Lower lobe of right lung (tissue), 2 donors: Measurements from ENCODE around the gene ANKH. TPM values are rescaled to one million over a fixed set of nuclear protein-coding genes. Genes with fewer than 3 reads are reported as not detected.
"Not testable (repeated sequence)": the region's sequence is repeated elsewhere in the genome, so short reads cannot be mapped to it uniquely, and the experiment has no call there.

Source experiments
- ATAC-seq, 2 donors: fragments of 200-7000 bp; cut with Tn5 transposase; one replicate each; pipeline ENCODE4 v1.9.1; 2020 to 2022; ENCODE audit warnings: mild to moderate bottlenecking in 2 of 2, moderate library complexity in 2 of 2
- DNase-seq: peaks from one replicate; pipeline ENCODE4 v3.0.0-alpha.2; 2020
- H3K27ac ChIP-seq: fragments of 200-600 bp; one replicate; pipeline ENCODE4 v1.8.0; 2022
- H3K27me3 ChIP-seq: fragments of 200-600 bp; one replicate; pipeline ENCODE4 v1.8.0; 2022; ENCODE audit warnings: low read depth
- H3K36me3 ChIP-seq: fragments of 200-600 bp; one replicate; pipeline ENCODE4 v1.8.0; 2022; ENCODE audit warnings: mild to moderate bottlenecking
- H3K4me1 ChIP-seq: fragments of 200-600 bp; one replicate; pipeline ENCODE4 v1.8.0; 2022
- H3K4me3 ChIP-seq: fragments of 200-600 bp; one replicate; pipeline ENCODE4 v1.8.0; 2022; ENCODE audit warnings: mild to moderate bottlenecking
- H3K9me3 ChIP-seq: fragments of 200-600 bp; one replicate; pipeline ENCODE4 v1.8.0; 2022
- CTCF ChIP-seq: fragments of 200-600 bp; IDR thresholded peaks from one replicate; pipeline ENCODE4 v1.8.0; 2022; ENCODE audit warnings: antibody characterized with exemption, mild to moderate bottlenecking
- intact Hi-C: fragments of 100-400 bp; cut with DNase I; formaldehyde crosslinking; loops from one replicate; pipeline ENCODE4 v1.11.0; 2022
- total RNA-seq: library from RNA; stranded (reverse); fragmentation: NEBNext Ultra II Directional; extraction: Animal tissue kit (Norgen Biotek cat#: 25700); gene quantifications from one replicate; pipeline ENCODE4 v1.2.1, GENCODE V29; 2021
- donor health status: DM: no; HTN: yes; CAD: no; lungs with severe emphysema.

The ANKH gene
- total RNA-seq, 1 donor from 2014 or later: 53.7 TPM

DNA sequence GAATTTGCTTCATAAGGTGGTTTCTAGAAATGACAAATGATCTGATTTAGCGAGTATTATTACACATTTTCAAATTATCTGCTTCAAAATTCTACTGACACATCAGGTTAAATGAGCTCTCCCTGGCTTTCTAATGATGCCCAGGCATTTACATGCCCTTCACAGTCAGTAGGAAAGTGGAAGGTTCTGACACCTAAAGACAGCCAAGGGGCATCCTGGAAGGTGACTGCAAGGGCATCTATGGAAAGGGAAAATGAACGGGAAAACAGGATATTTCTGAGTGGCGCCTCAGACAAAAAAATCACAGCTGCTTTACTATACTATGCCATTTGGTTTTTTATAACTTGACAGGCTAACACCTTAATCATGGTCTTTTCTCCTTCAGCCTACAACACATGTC lies 31.0 kb downstream of the ANKH start:
- intact Hi-C loops: no loop called here
- no peaks in the 10 kb centered on the region for H3K4me1 ChIP-seq
- H3K27ac ChIP-seq: no peak overlapping the region
- no peak for ATAC-seq
- no peak for TF ChIP-seq CTCF
- H3K36me3 ChIP-seq: no peaks in the 10 kb centered on the region
- no peaks in the 10 kb centered on the region for H3K9me3 ChIP-seq
- no peaks in the 10 kb centered on the region for H3K27me3 ChIP-seq
- DNase-seq: no peak
- no peak overlapping the region for H3K4me3 ChIP-seq

DNA sequence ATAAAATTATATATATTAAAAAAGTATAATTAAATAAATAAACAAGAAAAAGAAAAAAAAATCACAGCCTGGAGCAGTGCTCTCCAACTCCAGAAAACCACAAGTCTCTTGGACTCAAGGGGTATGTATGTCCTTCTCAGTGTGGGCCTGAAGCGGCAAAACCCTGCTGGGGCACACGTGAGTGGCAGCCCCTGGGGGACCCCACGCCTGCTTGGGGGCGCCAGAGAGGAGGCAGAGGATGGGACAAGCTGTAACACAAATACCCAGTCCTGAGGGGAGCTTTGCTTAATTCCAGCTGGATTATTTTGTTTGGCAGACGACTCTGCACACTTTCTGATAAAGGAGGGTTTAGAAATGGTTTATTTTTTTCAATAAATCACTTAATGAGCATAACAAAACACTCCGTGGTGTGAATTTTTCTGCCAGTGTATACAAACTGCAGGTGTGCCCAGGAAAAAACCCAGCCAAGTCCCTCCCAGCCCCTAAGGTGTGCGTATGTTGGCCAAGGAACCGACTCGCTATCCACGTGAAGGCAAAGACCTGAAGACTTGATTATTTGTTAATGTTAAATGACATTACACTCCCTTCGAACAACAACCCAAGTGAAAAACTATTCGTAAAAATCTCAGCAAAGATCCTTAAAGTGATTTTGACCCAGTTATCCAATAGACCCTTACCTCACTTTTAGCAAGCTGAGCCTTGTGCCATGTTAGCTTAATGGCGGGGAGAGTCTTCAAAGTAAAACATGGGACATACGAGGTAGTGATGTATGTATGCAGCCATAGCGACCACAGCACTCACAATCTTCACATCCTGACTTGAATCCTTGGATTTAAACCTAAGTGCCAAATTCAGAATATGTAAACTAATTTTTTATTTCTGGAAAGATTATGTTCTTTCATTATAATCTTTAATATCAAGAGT lies 32.9 kb downstream of the ANKH start:
- intact Hi-C loops: no loop called here
- DNase-seq (no peak), ATAC-seq (no peak)
- Histone ChIP-seq H3K4me3 (no peak overlapping the region), H3K27me3 (no peaks in the 10 kb centered on the region), H3K36me3 (no peaks in the 10 kb centered on the region), H3K27ac (no peak overlapping the region), H3K4me1 (no peaks in the 10 kb centered on the region), H3K9me3 (no peaks in the 10 kb centered on the region)
- no peak for TF ChIP-seq CTCF

DNA sequence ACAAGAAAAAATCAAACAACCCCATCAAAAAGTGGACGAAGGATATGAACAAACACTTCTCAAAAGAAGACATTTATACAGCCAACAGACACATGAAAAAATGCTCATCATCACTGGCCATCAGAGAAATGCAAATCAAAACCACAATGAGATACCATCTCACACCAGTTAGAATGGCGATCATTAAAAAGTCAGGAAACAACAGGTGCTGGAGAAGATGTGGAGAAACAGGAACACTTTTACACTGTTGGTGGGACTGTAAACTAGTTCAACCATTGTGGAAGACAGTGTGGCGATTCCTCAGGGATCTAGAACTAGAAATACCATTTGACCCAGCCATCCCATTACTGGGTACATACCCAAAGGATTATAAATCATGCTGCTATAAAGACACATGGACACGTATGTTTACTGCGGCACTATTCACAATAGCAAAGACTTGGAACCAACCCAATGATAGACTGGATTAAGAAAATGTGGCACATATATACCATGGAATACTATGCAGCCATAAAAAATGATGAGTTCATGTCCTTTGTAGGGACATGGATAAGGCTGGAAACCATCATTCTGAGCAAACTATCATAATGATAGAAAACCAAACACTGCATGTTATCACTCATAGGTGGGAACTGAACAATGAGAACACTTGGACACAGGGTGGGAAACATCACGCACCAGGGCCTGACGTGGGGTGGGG lies 34.0 kb downstream of the ANKH start:
- DNase-seq, H3K27me3 ChIP-seq, intact Hi-C loops, ATAC-seq, H3K9me3 ChIP-seq, H3K36me3 ChIP-seq, H3K27ac ChIP-seq, H3K4me3 ChIP-seq, H3K4me1 ChIP-seq: not testable (repeated sequence)

DNA sequence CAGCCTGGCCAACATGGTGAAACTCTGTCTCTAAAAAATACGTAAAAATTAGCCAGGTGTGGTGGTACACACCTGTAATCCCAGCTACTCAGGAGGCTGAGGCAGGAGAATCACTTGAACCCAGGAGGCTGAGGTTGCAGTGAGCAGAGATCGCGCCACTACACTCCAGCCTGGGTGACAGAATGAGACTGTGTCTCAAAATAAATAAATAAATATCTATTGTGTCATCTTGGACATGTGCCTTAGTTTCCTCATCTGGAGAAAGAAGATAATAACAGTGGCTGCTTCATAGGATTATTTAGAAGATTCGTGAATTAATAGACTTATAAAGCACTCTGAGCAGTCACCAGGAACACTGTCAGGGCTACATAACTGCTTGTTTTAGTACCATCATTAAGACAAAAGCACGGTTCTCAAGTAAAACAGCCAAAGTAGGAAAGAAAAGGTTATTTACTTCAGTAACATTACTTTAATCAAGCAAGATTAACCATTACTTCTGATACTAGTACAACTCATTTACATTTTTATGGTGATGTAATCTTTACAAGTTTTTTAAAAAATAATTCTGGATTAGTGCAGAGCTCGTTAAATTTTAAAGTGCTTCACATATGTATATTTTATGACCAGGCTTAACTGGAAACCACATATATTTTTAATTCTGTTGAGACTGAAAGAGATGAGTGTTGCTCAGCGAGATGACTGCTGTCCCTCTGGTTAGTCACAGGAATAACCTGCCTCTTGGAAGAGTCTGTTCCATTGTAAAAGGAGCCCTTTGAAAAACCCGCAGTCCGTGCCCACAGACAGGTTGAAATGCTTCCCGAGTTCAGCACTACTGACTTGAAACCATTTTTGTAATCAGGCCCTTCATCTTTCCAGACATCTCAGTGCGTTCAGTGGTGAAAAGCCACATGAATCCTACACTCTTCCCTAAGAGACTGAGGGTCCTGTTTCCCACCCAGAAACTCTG lies 36.7 kb downstream of the ANKH start:
- H3K9me3 ChIP-seq: no peaks in the 10 kb centered on the region
- H3K4me1 ChIP-seq: no peaks in the 10 kb centered on the region
- intact Hi-C loops: no loop called here
- no peaks in the 10 kb centered on the region for H3K36me3 ChIP-seq
- no peak overlapping the region for H3K27ac ChIP-seq
- DNase-seq: no peak
- no peak for TF ChIP-seq CTCF
- no peak for ATAC-seq
- H3K4me3 ChIP-seq: no peak overlapping the region
- H3K27me3 ChIP-seq: no peaks in the 10 kb centered on the region

- H3K27ac ChIP-seq: no peak overlapping the region
- no peaks in the 10 kb centered on the region for H3K9me3 ChIP-seq
- intact Hi-C loops: no loop called here
- no peak for TF ChIP-seq CTCF
- no peak for DNase-seq
- no peaks in the 10 kb centered on the region for H3K36me3 ChIP-seq
- H3K4me3 ChIP-seq: no peak overlapping the region
- H3K4me1 ChIP-seq: no peaks in the 10 kb centered on the region
- no peaks in the 10 kb centered on the region for H3K27me3 ChIP-seq
- ATAC-seq: no peak
Observed at GRCh38 chr5:14834062-14834461, 37.5 kb downstream of the ANKH start.
